ENCODE data around the gene DNMBP. TPM values are rescaled to one million over a fixed set of nuclear protein-coding genes. Genes with fewer than 3 reads are reported as not detected.
"Not testable (repeated sequence)": the region's sequence is repeated elsewhere in the genome, so short reads cannot be mapped to it uniquely, and the experiment has no call there.

DNMBP gene
- total RNA-seq, 1 donor from 2014 or later = 26.8 TPM

DNA sequence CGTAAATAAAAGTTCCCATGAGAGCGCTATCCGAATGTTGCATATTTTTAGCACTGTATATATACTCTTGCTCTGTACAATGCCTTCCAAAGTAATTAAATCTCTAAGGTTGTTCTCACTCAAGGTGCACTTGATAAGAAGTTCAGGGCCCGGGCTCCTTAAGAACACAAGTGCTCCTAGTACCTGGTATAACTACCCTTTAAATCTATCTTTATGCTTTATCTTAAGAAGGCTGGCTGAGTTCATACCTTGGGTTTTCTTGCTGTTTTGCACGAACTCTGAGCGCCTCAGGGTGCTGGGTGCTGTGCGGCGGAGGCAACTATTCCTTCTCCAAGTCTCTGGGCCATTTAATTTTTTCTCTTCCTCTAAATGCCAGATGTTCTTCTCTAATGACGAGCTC, 80.4 kb downstream of the DNMBP start:
- ATAC-seq = no peak
- intact Hi-C loops (cut with DNase I) = no loop called here
- no peak for DNase-seq (ENCODE audit: low spot score)

DNA sequence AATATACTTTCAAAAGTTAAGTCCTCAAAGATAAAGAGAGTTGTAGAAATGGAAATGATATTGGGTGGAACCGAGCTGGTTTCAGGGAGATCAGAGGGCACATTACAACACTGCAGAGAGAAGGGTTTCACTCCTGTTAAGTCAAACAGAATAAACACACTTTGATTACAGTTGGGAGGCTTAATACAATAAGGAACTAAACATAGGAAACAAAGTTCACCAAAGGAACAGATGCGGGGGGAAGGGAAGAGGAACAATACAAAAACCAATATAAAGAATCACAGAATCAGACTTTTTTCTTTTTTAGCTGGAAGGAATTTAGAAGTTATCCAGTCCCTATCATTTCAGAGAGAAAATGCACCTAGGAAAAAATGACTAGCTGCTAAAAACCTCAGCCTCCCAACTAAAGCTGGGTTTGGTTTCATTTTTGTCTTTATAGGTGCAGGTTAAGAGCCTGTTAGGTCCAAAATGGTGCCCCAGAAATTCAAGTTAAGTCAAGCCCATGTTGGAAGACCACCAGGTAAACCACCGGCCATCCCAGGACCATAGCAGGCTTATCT, 81.9 kb downstream of the DNMBP start:
- peak; percentile 68 for ATAC-seq
- no peak for DNase-seq (ENCODE audit: low spot score)

DNA sequence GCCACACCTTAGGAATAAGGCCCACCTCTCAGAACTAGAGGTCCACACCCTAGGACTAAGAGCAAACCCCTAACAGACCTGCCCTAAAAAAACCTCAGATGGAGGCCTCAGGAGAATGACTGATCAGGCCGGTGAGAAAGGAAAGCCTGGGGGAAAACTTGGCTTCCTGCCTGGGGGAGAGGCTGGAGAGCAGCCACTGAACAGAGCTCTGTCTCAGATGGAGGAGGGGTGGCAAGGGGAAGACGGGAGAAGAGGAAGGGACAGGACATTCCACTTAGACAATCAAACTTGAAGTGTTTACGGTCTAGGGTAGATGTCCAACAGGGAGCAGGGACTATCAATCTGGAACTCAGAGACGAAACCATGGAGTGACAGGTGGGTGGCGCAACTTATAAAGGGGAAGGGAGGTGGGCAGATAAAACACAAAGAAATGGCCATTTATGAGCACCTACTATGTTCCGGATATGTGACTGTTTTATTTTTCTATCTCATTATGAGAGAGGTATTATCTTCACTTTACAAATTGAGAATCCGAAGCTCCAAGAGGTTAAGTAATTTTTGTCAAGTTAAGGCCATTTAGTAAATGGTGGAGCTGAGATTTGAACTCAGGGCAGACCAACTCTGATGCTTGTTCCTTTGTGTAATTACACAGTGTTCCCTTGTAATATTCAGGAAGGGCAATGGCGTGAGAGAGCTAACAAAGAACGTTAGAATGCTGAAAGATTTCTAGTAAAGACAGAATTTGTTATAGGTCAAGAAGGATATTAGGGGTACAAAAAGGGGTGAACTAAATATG, 82.6 kb downstream of the DNMBP start:
- intact Hi-C loops (cut with DNase I) = no loop called here
- ATAC-seq (peak; percentile 58), DNase-seq (ENCODE audit: low spot score) (no peak)

More for the DNA sequence above, 81.9 kb downstream of the DNMBP start:
- intact Hi-C loops (cut with DNase I) = no loop called here

DNA sequence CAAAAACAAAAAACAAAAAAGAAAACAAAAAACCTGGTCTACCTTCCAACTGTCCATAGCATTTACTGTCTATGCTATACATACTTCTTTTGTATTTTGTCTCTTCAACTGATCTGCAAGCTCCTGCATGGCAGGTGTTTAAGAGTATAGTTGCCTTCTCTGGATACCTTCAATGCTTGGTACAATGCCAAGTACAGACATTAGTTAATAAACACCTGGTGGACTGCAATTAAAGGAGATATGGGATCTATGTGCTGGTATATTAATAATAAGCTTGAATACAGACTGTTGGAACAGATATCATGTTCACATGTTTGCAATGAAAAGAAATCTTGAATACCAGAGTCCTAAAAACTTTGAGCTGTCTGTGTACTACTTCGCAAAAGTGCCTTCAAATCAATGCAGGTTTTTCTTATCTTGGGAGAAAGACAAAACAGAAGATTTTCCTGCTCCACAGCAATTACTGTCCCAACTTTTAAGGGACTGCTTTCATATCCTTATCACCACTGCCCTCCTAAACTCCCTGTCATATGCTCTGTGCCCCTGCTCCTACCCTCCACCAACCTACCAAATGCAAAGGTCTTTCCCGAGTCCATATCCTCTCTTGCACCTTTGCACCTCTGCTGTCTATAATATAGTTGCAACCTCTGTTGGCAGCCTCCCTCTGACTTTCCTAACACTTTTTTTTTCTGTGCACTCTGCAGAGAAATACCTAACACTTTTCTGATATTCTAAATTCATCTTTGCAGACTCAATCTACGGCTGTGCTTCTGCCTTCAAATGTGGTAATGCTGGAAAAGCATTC, 85.1 kb downstream of the DNMBP start:
- DNase-seq (ENCODE audit: low spot score) (no peak), ATAC-seq (no peak)
- intact Hi-C loops (cut with DNase I) = no loop called here

DNA sequence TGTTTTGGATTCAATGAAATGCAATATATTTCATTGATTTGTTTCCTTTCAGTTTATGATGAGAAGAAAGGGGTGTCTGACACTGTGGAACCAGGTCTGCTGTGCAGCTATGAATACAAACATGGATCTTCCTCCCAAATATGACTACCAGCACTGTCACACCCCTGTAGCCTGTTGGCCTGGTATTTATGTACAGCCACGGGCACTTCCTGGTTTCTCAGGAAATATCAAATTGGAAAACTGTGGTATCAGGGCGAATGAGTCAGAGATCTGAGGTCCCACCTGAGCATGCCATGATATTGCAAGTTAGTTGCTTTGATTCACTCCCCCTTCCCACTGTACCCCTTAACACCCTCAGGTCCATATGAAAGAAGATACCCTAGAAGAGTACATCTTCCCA, 87.8 kb downstream of the DNMBP start:
- DNase-seq (ENCODE audit: low spot score) (no peak), ATAC-seq (no peak)
- intact Hi-C loops (cut with DNase I) = no loop called here

DNA sequence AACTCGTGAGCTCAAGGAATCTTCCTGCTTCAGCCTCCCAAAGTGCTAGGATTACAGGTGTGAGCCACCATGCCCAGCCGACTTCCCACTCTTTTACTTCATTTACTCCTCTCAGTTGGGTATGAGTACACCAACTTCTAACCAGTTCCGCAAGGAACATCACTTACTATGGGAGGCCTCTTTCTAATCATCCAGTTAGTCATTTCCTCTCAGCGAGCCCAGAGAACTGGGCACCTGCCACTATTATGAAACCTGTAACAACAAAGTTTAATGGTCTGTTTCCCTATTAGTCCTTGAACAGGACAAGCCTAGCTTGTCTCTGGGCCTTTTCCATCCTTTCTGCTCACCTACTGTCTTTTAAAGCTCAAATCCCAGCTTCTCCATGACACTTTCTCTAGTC, 88.8 kb downstream of the DNMBP start:
- ATAC-seq (no peak), DNase-seq (ENCODE audit: low spot score) (no peak)
- intact Hi-C loops (cut with DNase I) = no loop called here

DNA sequence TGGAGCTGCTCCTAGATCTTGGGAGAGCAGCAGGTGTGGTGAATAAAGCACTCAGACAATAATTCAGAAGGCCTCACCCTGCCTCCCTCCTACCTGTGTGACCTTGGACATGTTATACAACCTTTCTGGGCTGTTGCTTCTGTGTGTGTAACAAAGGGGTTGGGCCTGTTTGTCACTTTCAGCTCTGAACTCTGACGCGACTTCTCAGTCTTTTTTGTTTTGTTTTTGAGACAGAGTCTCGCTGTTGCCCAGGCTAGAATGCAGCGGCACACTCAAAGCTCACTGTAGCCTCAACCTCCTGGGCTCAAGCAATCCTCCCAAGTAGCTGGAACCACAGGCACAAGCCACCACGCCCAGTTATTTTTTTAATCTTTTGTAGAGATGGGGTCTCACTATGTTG, 89.3 kb downstream of the DNMBP start:
- no peak for ATAC-seq
- no peak for DNase-seq (ENCODE audit: low spot score)
- intact Hi-C loops (cut with DNase I) = no loop called here

DNA sequence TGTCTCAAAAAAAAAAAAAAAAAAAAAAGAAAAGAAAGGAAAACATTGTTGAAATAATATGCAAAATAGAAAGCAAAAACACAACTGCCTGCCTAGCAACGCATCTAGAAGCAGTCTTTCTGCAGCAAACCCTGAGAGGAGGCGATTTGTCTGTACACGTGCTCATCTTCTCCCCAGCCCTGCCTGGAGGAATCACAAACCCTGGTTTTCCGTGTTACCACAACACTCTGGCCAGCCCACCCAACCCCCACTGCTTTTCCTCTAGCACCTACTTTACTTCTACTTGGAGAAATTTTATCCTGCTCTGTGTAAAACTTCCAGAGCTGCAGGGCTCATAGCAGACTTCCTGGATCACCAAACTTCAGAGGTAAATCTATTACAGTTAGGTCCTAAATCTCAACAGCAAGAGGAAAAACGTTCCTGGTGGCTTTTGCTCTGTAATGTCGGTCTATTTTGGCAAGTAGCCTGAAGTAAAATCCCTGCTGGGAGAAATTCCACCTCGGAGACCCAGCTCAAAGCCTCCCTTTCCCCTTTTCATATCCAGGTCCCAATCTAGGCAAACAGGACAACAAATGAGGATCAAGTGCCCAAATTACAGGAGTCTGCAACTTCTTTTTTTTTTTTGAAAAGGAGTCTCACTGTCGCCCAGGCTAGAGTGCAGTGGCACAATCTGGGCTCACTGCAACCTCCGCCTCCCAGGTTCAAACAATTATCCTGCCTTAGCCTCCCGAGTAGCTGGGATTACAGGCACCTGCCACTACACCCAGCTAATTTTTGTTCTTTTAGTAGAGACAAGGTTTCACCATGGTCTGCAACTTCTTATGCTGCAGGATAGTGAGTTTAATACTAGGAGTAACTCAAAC, 91.6 kb downstream of the DNMBP start:
- DNase-seq (ENCODE audit: low spot score) = peak; percentile 62
- ATAC-seq = peak; percentile 89
- intact Hi-C loops (cut with DNase I) = no loop called here

DNA sequence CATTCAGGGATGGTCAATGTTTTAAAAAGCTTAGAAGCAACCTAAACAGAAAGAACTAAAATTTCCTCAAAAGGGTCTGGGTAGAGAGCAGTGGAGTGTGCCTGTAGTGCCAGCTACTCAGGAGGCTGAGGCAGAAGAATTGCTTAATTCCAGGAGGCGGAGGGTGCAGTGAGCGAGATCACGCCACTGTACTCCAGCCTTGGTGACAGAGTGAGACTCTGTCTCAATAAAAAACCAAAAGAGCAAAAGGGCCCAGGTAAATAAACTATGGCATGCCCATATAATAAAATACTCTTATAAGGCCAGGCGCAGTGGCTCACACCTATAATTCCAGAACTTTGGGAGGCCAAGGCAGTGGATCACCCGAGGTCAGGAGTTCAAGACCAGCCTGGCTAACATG, 93.0 kb downstream of the DNMBP start:
- ATAC-seq (no peak), DNase-seq (ENCODE audit: low spot score) (no peak)
- intact Hi-C loops (cut with DNase I) = no loop called here

DNA sequence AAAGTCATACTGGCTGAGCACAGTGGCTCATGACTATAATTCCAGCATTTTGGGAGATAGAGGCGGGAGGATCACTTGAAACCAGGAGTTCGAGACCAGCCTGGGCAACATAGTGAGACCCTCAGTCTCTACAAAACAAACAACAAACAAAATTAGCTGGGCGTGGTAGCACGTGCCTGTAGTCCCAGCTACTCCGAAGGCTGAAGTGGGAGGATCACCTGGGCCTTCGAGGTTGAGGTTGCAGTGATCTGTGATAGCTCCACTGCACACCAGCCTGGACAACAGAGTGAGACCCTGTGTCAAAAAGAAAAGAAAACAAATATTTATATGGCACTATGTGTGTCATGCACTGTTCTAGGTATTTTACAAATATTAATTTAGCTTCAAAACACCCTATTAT, 94.3 kb downstream of the DNMBP start:
- DNase-seq (ENCODE audit: low spot score) = no peak
- intact Hi-C loops (cut with DNase I) = no loop called here
- no peak for ATAC-seq

DNA sequence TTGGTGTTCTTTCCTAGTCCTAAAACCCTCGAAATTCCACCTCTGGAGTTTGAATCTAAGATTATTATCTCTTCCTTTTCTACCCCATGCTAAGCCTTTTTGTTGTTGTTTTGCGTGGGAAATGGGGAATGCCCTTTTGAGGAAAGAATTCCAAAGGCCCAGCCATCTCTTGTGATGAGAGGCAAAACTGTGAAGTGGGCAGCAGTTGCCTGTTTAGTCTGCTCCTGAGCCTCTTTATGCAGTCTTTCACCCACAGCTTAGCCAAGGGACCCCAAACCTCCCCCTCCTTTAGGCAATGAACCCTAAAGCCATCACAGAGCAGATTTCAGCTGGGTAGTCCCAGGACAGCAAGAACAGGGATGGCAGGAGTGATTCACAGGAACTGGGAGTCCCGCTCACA, 95.5 kb downstream of the DNMBP start:
- ATAC-seq (no peak), DNase-seq (ENCODE audit: low spot score) (no peak)
- intact Hi-C loops (cut with DNase I) = no loop called here

DNA sequence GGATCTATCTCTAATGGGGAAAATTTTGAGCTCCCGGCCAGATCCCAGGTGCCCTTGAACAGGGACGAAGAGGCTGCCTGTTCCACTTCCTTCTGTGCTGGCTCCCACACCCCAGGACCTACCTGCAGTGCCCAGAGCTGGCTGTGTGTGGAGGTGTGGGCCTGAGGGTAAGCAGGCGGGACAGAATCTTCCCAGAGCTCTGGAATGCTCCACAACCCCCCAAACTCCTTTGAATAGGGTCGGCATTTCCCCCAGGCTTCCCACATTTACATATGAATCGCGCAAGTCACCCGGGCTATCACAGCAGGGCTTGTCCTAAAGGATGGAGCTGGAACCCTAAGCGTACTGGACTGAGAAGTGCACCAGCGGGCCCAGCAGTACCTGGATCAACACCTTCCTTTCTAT, 95.9 kb downstream of the DNMBP start:
- DNase-seq (ENCODE audit: low spot score) = no peak
- intact Hi-C loops (cut with DNase I) = no loop called here
- no peak for ATAC-seq

DNA sequence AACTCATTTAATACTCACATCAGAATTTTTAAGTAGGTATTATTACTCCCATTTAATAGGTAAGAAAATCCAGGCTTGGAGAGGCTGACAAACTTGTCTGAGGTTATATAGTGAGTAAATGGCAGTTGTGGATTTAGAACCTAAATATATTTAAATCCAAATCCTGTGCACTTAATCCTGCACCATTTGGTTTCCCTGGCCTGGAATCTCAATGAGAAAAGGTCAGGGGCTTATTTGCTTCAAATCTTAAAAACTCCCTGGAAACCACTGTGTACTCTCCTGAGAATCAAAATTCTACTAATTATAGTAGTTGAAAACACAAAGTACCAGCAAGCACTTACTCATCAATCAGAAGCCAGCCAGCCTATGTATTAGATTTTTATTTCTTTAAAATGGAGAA, 97.7 kb downstream of the DNMBP start:
- ATAC-seq (no peak), DNase-seq (ENCODE audit: low spot score) (no peak)
- intact Hi-C loops (cut with DNase I) = no loop called here

DNA sequence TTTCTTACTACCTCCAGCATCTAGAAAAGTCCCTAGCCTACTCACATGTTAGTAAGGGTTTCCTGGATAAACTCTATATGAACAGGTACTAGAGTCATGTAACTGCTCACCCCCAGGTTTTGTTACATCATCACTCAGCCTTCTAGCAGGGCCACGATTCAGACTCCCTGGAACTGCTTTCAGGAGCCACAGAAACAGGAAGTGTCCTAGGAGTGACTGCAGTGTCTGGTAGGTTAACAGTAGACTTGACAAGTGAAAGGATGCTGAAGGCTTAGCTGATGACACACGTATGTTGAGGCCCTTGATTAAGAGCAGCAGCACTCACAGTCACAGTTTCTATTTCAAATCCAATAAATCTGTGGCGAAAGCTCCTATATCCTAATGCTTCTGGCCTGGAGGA, 101.2 kb downstream of the DNMBP start:
- DNase-seq (ENCODE audit: low spot score) (no peak), ATAC-seq (no peak)
- intact Hi-C loops (cut with DNase I) = no loop called here

DNA sequence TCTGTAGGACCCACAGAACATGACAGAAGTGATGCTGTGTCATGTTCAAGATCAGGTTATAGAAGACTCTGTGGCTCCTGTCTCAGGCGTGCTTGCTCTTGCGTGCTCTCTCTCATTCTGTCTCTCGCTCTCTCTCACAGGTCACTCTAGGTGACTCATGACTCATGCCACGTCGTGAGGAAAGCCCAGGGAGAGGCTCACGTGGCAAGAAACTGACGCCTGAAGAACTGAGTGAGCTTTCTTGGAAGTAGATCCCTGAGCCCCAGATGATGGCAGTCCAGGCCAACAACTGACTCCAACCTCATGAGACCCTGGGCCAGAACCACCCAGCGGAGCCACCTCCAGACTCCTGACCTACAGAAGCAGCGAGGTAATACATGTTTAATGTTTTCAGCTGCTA, 103.3 kb downstream of the DNMBP start:
- peak; percentile 84 for ATAC-seq
- no peak for DNase-seq (ENCODE audit: low spot score)
- intact Hi-C loops (cut with DNase I) = no loop called here

DNA sequence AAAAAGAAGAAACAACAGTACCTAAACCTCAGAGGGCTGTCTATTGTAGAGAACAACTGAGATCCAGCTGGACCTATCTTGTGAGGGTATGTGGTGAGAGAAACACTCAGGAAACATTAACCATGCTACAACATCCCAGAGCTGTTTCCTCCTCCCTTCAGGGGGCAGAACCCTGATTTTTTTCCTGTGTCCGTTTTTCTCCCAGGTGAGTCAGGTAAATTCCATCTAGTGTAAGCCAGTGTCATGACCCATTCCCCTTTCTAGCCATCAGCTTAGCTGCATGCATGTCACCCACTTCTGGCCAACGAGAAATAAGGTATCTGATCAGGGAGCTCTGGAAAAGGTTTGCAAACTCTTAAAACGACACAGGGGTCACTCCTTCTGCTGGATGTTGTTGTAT, 103.8 kb downstream of the DNMBP start:
- intact Hi-C loops (cut with DNase I) = no loop called here
- DNase-seq (ENCODE audit: low spot score) (no peak), ATAC-seq (no peak)

DNA sequence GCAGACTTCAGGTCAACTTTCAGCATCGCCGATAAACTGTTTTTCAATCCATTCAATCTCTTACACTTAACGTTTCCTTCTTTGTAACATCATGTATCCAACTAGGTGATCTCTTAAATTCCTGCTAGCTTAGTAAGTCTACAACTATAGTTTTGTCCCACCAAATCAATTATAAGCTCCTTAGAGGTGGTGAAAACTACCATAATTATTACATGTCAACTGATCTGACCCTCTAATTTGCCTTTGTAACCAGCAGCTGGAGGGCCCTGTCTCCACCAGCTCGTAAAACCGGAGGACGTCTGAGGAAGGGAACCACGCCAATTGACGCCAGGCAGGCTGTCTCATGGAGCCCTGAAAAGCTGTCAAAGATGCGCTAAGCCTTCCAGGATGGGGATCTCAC, 113.9 kb downstream of the DNMBP start:
- intact Hi-C loops (cut with DNase I) = no loop called here
- DNase-seq (ENCODE audit: low spot score) (no peak), ATAC-seq (no peak)

DNA sequence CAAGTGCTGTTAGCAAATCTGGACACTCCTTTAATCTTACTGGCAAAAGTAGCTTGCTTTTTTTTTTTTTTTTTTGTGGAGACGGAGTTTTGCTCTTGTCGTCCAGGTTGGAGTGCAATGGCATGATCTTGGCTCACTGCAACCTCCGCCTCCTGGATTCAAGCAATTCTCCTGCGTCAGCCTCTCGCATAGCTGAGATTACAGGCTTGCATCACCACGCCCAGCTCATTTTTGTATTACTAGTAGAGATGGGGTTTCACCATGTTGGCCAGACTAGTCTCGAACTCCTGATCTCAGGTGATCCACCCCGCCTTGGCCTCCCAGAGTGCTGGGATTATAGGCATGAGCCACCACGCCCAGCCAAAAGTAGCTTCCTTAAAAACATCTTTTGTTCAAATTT, 114.7 kb downstream of the DNMBP start:
- ATAC-seq; intact Hi-C loops (cut with DNase I); DNase-seq (ENCODE audit: low spot score): not testable (repeated sequence)

DNA sequence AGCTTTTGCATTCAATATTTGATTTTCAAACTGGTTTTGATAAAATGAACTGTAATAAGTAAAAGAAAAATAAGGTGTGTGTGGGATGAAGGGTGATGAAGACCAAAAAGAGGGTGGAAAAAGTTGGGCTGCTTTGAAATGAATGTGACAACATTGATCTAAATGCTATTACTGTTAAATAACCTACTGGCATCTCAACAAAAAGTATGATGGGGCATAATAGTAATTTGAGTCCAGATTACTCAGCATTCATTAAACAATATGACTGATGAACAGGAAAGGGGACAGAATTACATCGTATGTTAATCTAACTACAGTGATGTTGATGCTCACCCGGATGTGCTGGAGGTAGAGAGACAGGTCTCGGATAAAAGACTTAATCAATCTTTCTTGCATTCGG, 115.1 kb downstream of the DNMBP start:
- intact Hi-C loops (cut with DNase I) = no loop called here
- no peak for DNase-seq (ENCODE audit: low spot score)
- ATAC-seq = no peak
